Breast epithelium (tissue), 3 donors: ENCODE measurements around the gene CMTM7.

ENCODE experiments used
- POLR2AphosphoS5 ChIP-seq, 3 donors: sonication (generic); formaldehyde crosslinking; IDR thresholded peaks; one replicate each; pipeline ENCODE4 v1.6.1; 2017; ENCODE audit warnings: antibody characterized with exemption in 3 of 3
- TF ChIP-seq, protein P1 (sequence below), 3 donors: fragments of 450-650 bp; IDR thresholded peaks; one replicate each; pipeline ENCODE4 v1.5.1; 2016 to 2017; ENCODE audit warnings: antibody characterized with exemption in 3 of 3, mild to moderate bottlenecking in 3 of 3, moderate library complexity in 3 of 3

DNA sequence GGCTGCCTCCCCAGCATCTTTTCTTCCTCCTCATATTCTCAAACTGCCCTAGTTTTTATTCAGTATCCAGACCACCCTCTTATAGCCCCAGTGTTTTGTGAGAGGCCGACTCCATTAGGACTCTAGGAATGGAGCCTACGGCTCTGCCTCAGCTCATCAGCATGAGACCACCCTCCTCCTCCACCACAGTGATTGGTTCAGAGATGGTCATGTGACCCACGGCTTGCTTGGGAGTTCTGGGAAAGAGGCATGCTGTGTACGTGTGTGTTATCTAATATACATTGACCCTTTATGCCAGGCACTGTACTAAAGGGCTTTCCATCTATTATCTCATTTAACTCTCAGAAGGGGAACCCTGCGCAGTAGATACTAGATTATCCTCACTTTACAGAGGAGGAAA lies 17.8 kb upstream of the CMTM7 start:
- no peak for TF ChIP-seq POLR2AphosphoS5 (IDR thresholded peaks at IDR 0.05)
- TF ChIP-seq, protein P1, sequence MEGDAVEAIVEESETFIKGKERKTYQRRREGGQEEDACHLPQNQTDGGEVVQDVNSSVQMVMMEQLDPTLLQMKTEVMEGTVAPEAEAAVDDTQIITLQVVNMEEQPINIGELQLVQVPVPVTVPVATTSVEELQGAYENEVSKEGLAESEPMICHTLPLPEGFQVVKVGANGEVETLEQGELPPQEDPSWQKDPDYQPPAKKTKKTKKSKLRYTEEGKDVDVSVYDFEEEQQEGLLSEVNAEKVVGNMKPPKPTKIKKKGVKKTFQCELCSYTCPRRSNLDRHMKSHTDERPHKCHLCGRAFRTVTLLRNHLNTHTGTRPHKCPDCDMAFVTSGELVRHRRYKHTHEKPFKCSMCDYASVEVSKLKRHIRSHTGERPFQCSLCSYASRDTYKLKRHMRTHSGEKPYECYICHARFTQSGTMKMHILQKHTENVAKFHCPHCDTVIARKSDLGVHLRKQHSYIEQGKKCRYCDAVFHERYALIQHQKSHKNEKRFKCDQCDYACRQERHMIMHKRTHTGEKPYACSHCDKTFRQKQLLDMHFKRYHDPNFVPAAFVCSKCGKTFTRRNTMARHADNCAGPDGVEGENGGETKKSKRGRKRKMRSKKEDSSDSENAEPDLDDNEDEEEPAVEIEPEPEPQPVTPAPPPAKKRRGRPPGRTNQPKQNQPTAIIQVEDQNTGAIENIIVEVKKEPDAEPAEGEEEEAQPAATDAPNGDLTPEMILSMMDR (IDR thresholded peaks at IDR 0.05), result no peak
